Astrocyte (in vitro differentiated cells and primary cell): ENCODE data around the gene SAG. TPM values are rescaled to one million over a fixed set of nuclear protein-coding genes. Genes with fewer than 3 reads are reported as not detected.

Experiments
- DNase-seq: peaks from one replicate; pipeline ENCODE4 v3.0.0-alpha.2; 2010; ENCODE audit warnings: low read depth
- FAIRE-seq: peaks from 2 replicates; lab custom pipeline; 2011; peaks lifted over from hg19 to GRCh38; lab: Jason Lieb, UNC
- H2AFZ ChIP-seq: 2 replicates; pipeline ENCODE4 v1.6.0; 2012; ENCODE audit warnings: low read depth, low read length, inconsistent platforms
- H3K27ac ChIP-seq: 2 replicates; pipeline ENCODE4 v1.5.1; 2011; ENCODE audit warnings: low read depth, low read length, inconsistent platforms
- H3K27me3 ChIP-seq: 2 replicates; pipeline ENCODE4 v1.6.0; 2011; ENCODE audit warnings: low read length, inconsistent platforms; ENCODE audit not compliant: insufficient read depth
- H3K36me3 ChIP-seq: 2 replicates; pipeline ENCODE4 v1.5.1; 2011; ENCODE audit warnings: low read length, inconsistent platforms; ENCODE audit not compliant: insufficient read depth
- H3K4me1 ChIP-seq: 2 replicates; pipeline ENCODE4 v1.5.1; 2011; ENCODE audit warnings: low read length, inconsistent platforms; ENCODE audit not compliant: insufficient read depth
- H3K4me2 ChIP-seq: 2 replicates; pipeline ENCODE4 v1.6.0; 2012; ENCODE audit warnings: low read length, inconsistent platforms
- H3K4me3 ChIP-seq: 2 replicates; pipeline ENCODE4 v1.5.1; 2011; ENCODE audit warnings: low read depth, mild to moderate bottlenecking, low read length, inconsistent platforms; ENCODE audit not compliant: insufficient read depth
- H3K79me2 ChIP-seq: 2 replicates; pipeline ENCODE4 v1.6.0; 2012; ENCODE audit warnings: mild to moderate bottlenecking, low read length, inconsistent platforms; ENCODE audit not compliant: insufficient read depth
- H3K9ac ChIP-seq: 2 replicates; pipeline ENCODE4 v1.6.0; 2012; ENCODE audit warnings: mild to moderate bottlenecking, low read length, inconsistent platforms
- H3K9me3 ChIP-seq: 2 replicates; pipeline ENCODE4 v1.5.1; 2012; ENCODE audit warnings: low read depth, mild to moderate bottlenecking, low read length, inconsistent platforms; ENCODE audit not compliant: insufficient read depth
- H4K20me1 ChIP-seq: 2 replicates; pipeline ENCODE4 v1.6.0; 2012; ENCODE audit warnings: low read length, inconsistent platforms; ENCODE audit not compliant: insufficient read depth
- H3K27ac Mint-ChIP-seq: one replicate; pipeline ENCODE4 v1.8.0; 2021; ENCODE audit warnings: mild to moderate bottlenecking, mixed read lengths; ENCODE audit not compliant: unreplicated experiment
- H3K27me3 Mint-ChIP-seq: one replicate; pipeline ENCODE4 v1.8.0; 2021; ENCODE audit warnings: low read depth, mixed read lengths; ENCODE audit not compliant: unreplicated experiment
- H3K36me3 Mint-ChIP-seq: one replicate; pipeline ENCODE4 v1.8.0; 2021; ENCODE audit warnings: low read depth, mixed read lengths; ENCODE audit not compliant: unreplicated experiment
- H3K4me1 Mint-ChIP-seq: one replicate; pipeline ENCODE4 v1.8.0; 2021; ENCODE audit warnings: low read depth, mixed read lengths; ENCODE audit not compliant: unreplicated experiment
- H3K4me3 Mint-ChIP-seq: one replicate; pipeline ENCODE4 v1.8.0; 2021; ENCODE audit warnings: mild to moderate bottlenecking, moderate library complexity, mixed read lengths; ENCODE audit not compliant: unreplicated experiment
- H3K9me3 Mint-ChIP-seq: one replicate; pipeline ENCODE4 v1.8.0; 2021; ENCODE audit warnings: mild to moderate bottlenecking, mixed read lengths; ENCODE audit not compliant: unreplicated experiment
- EZH2 ChIP-seq: IDR thresholded peaks from 2 replicates; pipeline ENCODE4 v1.6.1; 2012; ENCODE audit warnings: mild to moderate bottlenecking, low read length, inconsistent platforms; ENCODE audit not compliant: insufficient read depth
- total RNA-seq: library from RNA; stranded (reverse); gene quantifications from 2 replicates; pipeline ENCODE4 v1.2.1, GENCODE V29; 2021
- TF ChIP-seq, protein P1 (sequence below): IDR thresholded peaks from 2 replicates; pipeline ENCODE4 v1.5.1; 2011; ENCODE audit warnings: low read depth, mild to moderate bottlenecking, inconsistent platforms, low read length, moderate library complexity; ENCODE audit not compliant: insufficient read depth

The SAG gene
- total RNA-seq, 1 donor from 2014 or later = not detected

- H3K4me3 Mint-ChIP-seq = no peak overlapping the region
- TF ChIP-seq, protein P1, sequence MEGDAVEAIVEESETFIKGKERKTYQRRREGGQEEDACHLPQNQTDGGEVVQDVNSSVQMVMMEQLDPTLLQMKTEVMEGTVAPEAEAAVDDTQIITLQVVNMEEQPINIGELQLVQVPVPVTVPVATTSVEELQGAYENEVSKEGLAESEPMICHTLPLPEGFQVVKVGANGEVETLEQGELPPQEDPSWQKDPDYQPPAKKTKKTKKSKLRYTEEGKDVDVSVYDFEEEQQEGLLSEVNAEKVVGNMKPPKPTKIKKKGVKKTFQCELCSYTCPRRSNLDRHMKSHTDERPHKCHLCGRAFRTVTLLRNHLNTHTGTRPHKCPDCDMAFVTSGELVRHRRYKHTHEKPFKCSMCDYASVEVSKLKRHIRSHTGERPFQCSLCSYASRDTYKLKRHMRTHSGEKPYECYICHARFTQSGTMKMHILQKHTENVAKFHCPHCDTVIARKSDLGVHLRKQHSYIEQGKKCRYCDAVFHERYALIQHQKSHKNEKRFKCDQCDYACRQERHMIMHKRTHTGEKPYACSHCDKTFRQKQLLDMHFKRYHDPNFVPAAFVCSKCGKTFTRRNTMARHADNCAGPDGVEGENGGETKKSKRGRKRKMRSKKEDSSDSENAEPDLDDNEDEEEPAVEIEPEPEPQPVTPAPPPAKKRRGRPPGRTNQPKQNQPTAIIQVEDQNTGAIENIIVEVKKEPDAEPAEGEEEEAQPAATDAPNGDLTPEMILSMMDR = no peak
- no peak for TF ChIP-seq EZH2
- Histone ChIP-seq H3K36me3 (no peaks in the 10 kb centered on the region), H3K4me3 (no peak overlapping the region), H3K9ac (no peak overlapping the region), H3K4me2 (no peak overlapping the region), H2AFZ (no peak overlapping the region), H3K4me1 (peaks cover 2% of the 10 kb centered on the region), H3K27ac (no peak overlapping the region), H4K20me1 (peaks cover 4% of the 10 kb centered on the region), H3K9me3 (no peaks in the 10 kb centered on the region), H3K79me2 (no peaks in the 10 kb centered on the region), H3K27me3 (no peaks in the 10 kb centered on the region)
- H3K4me1 Mint-ChIP-seq = peaks cover 6% of the 10 kb centered on the region
- peaks cover 10% of the 10 kb centered on the region for H3K36me3 Mint-ChIP-seq
- no peak for DNase-seq
- H3K9me3 Mint-ChIP-seq = no peaks in the 10 kb centered on the region
- peak; percentile 34 for FAIRE-seq
- H3K27ac Mint-ChIP-seq = no peak overlapping the region
- no peaks in the 10 kb centered on the region for H3K27me3 Mint-ChIP-seq
These were observed 88.1 kb downstream of the SAG start for GRCh38 chr2:233395687-233396086.

Other genes starting within 250 kb of the SAG start
- gene INPP5D, start 247.5 kb upstream of the SAG start, total RNA-seq = 8.9 and 14.7 TPM in 2 replicates
- 30.7 and 31.6 TPM in 2 replicates for gene ATG16L1, start 56.1 kb upstream of the SAG start, total RNA-seq
- 17.7 and 18.1 TPM in 2 replicates for gene DGKD, start 46.7 kb downstream of the SAG start, total RNA-seq